H9 (cell line): ENCODE results near the gene NOL7. TPM values are rescaled to one million over a fixed set of nuclear protein-coding genes. Genes with fewer than 3 reads are reported as not detected.

Source experiments
- DNase-seq: peaks from one replicate; pipeline ENCODE4 v3.0.0-alpha.2; 2017
- H2AFZ ChIP-seq: one replicate; pipeline ENCODE4 v1.6.1; 2013; ENCODE audit warnings: mild to moderate bottlenecking, low read length, control low read depth, moderate library complexity
- H2AK5ac ChIP-seq: 2 replicates; pipeline ENCODE4 v1.6.1; 2013; ENCODE audit warnings: low read length, control low read depth, mixed read lengths; ENCODE audit not compliant: insufficient read length
- H2BK120ac ChIP-seq: one replicate; pipeline ENCODE4 v1.6.1; 2013; ENCODE audit warnings: low read depth, mild to moderate bottlenecking, low read length, control low read depth, inconsistent platforms; ENCODE audit not compliant: poor library complexity, severe bottlenecking
- H2BK12ac ChIP-seq: 2 replicates; pipeline ENCODE4 v1.6.1; 2013; ENCODE audit warnings: low read length, control low read depth, mixed read lengths, low read depth; ENCODE audit not compliant: insufficient read length
- H2BK15ac ChIP-seq: 2 replicates; pipeline ENCODE4 v1.6.1; 2013; ENCODE audit warnings: low read depth, low read length, control low read depth
- H2BK20ac ChIP-seq: one replicate; pipeline ENCODE4 v1.6.1; 2013; ENCODE audit warnings: low read depth, mild to moderate bottlenecking, low read length, control low read depth, inconsistent platforms; ENCODE audit not compliant: poor library complexity, severe bottlenecking
- H2BK5ac ChIP-seq: 2 replicates; pipeline ENCODE4 v1.6.1; 2013; ENCODE audit warnings: low read length, control low read depth, mixed read lengths; ENCODE audit not compliant: insufficient read length
- H3K14ac ChIP-seq: 2 replicates; pipeline ENCODE4 v1.6.1; 2013; ENCODE audit warnings: low read length, control low read depth; ENCODE audit not compliant: insufficient read depth
- H3K18ac ChIP-seq: 2 replicates; pipeline ENCODE4 v1.6.1; 2013; ENCODE audit warnings: low read depth, mild to moderate bottlenecking, mixed read lengths, low read length, control low read depth; ENCODE audit not compliant: insufficient read length
- H3K23ac ChIP-seq: 2 replicates; pipeline ENCODE4 v1.6.1; 2013; ENCODE audit warnings: low read length, control low read depth, mixed read lengths, low read depth; ENCODE audit not compliant: insufficient read length
- H3K23me2 ChIP-seq: 2 replicates; pipeline ENCODE4 v1.6.1; 2013; ENCODE audit warnings: low read depth, mild to moderate bottlenecking, mixed read lengths, low read length, control low read depth; ENCODE audit not compliant: insufficient read length, poor library complexity, severe bottlenecking
- H3K27ac ChIP-seq: 2 replicates; pipeline ENCODE4 v1.5.1; 2013; ENCODE audit warnings: low read length, control low read depth, mixed read lengths, low read depth; ENCODE audit not compliant: insufficient read length
- H3K27me3 ChIP-seq: 2 replicates; pipeline ENCODE4 v1.6.1; 2013; ENCODE audit warnings: low read length, control low read depth, inconsistent platforms; ENCODE audit not compliant: insufficient read depth
- H3K4ac ChIP-seq: 2 replicates; pipeline ENCODE4 v1.6.1; 2013; ENCODE audit warnings: low read depth, mild to moderate bottlenecking, control low read depth, inconsistent platforms, low read length, moderate library complexity
- H3K4me1 ChIP-seq: 2 replicates; pipeline ENCODE4 v1.6.1; 2013; ENCODE audit warnings: low read length, control low read depth, inconsistent platforms; ENCODE audit not compliant: insufficient read depth
- H3K4me2 ChIP-seq: 2 replicates; pipeline ENCODE4 v1.6.1; 2013; ENCODE audit warnings: low read length, control low read depth, mixed read lengths; ENCODE audit not compliant: insufficient read length, insufficient read depth
- H3K56ac ChIP-seq: 2 replicates; pipeline ENCODE4 v1.6.1; 2013; ENCODE audit warnings: low read depth, mild to moderate bottlenecking, mixed read lengths, low read length, control low read depth; ENCODE audit not compliant: insufficient read length
- H3K79me1 ChIP-seq: 2 replicates; pipeline ENCODE4 v1.6.1; 2013; ENCODE audit warnings: low read depth, mild to moderate bottlenecking, moderate library complexity, low read length, control low read depth, inconsistent platforms; ENCODE audit not compliant: insufficient read depth, poor library complexity, severe bottlenecking
- H3K79me2 ChIP-seq: 2 replicates; pipeline ENCODE4 v1.6.1; 2013; ENCODE audit warnings: low read length, control low read depth, inconsistent platforms; ENCODE audit not compliant: insufficient read depth
- H3K9ac ChIP-seq: 2 replicates; pipeline ENCODE4 v1.6.1; 2013; ENCODE audit warnings: low read length, control low read depth, mixed read lengths; ENCODE audit not compliant: insufficient read length; ENCODE audit errors: extremely low read depth
- H3K9me3 ChIP-seq: one replicate; pipeline ENCODE4 v1.6.1; 2013; ENCODE audit warnings: low read depth, low read length, inconsistent platforms; ENCODE audit not compliant: control insufficient read depth
- H3T11ph ChIP-seq: one replicate; pipeline ENCODE4 v1.6.1; 2013; ENCODE audit warnings: mild to moderate bottlenecking, low read length, control low read depth, inconsistent platforms
- H4K20me1 ChIP-seq: one replicate; pipeline ENCODE4 v1.6.1; 2013; ENCODE audit not compliant: control insufficient read depth, insufficient read length, insufficient read depth
- H4K5ac ChIP-seq: 2 replicates; pipeline ENCODE4 v1.6.1; 2013; ENCODE audit warnings: low read depth, mild to moderate bottlenecking, mixed read lengths, low read length, control low read depth; ENCODE audit not compliant: insufficient read length
- H4K8ac ChIP-seq: replicated peaks from 2 replicates; pipeline ENCODE4 v1.6.1; 2013; ENCODE audit warnings: low read length, control low read depth, mixed read lengths, low read depth; ENCODE audit not compliant: insufficient read length
- H4K91ac ChIP-seq: 2 replicates; pipeline ENCODE4 v1.6.1; 2013; ENCODE audit warnings: low read depth, mild to moderate bottlenecking, moderate library complexity, mixed read lengths, low read length, control low read depth; ENCODE audit not compliant: insufficient read length
- H3K27ac Mint-ChIP-seq, 3 experiments: 2 replicates in 2 of 3; 3 replicates in 1 of 3; pipeline ENCODE4 v1.8.0; 2020 to 2021; ENCODE audit warnings: mixed read lengths in 3 of 3, mild to moderate bottlenecking in 1 of 3, moderate library complexity in 1 of 3
- H3K27me3 Mint-ChIP-seq: 2 replicates; pipeline ENCODE4 v1.8.0; 2021; ENCODE audit warnings: low read depth, mild to moderate bottlenecking, moderate library complexity, mixed read lengths
- H3K36me3 Mint-ChIP-seq, 3 experiments: 2 replicates in 2 of 3; 3 replicates in 1 of 3; pipeline ENCODE4 v1.8.0; 2020 to 2021; ENCODE audit warnings: low read depth in 3 of 3, mixed read lengths in 3 of 3; ENCODE audit not compliant: insufficient read depth in 1 of 3
- H3K4me1 Mint-ChIP-seq, 2 experiments: 2 replicates each; pipeline ENCODE4 v1.8.0; 2020; ENCODE audit warnings: mixed read lengths in 2 of 2
- H3K4me3 Mint-ChIP-seq, 2 experiments: 2 replicates in 1 of 2; 3 replicates in 1 of 2; pipeline ENCODE4 v1.8.0; 2020 to 2021; ENCODE audit warnings: mild to moderate bottlenecking in 2 of 2, mixed read lengths in 2 of 2, moderate library complexity in 1 of 2
- H3K9me3 Mint-ChIP-seq, 2 experiments: 2 replicates in 1 of 2; 3 replicates in 1 of 2; pipeline ENCODE4 v1.8.0; 2020; ENCODE audit warnings: mild to moderate bottlenecking in 2 of 2, mixed read lengths in 2 of 2, moderate library complexity in 1 of 2
- WGBS: extraction: QIAGEN DNeasy Blood & Tissue Kit; methylation state at CpG from one replicate; pipeline ENCODE4 v1.1.7; 2013; ENCODE audit warnings: missing lambda C conversion rate, low lambda C conversion rate, mixed read lengths; ENCODE audit not compliant: insufficient read length; ENCODE audit errors: extremely low coverage; 5-methylcytosine and 5-hydroxymethylcytosine counted together
- total RNA-seq: library from RNA; stranded (reverse); gene quantifications from 2 replicates; pipeline ENCODE4 v1.2.1, GENCODE V29; 2021
- TF ChIP-seq, protein P1 (sequence below): fragments of 200-600 bp; sonication (generic); conservative IDR thresholded peaks from 3 replicates; pipeline ENCODE4 v1.8.0; 2021; ENCODE audit warnings: antibody characterized with exemption, mild to moderate bottlenecking

Gene NOL7
- total RNA-seq, 1 experiment from 2014 or later, result 72.1 TPM

DNA sequence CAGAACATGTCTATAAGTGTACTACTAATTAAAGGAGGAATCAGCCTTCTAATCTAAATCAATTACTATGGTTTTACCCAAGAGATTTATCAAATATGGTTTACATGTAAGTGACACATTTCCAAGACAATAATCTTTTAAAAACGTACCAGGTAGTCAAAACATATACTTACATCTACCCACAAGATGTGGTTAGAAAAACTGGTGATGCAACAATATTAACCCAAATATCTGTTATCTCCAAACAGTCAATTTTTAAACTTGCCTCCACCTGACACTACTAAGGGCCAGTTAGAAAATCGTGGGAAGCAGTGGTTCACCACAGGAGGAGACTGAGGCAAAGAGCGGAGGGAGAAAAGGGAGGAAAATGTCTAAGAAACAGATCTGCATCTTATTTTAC lies 28.0 kb downstream of the NOL7 start:
- Mint-ChIP-seq H3K4me1 (peaks cover 13 to 15% of the 10 kb centered on the region in 2 experiments), H3K9me3 (no peaks in the 10 kb centered on the region), H3K27ac (no peak overlapping the region; a peak in 1 of 7 replicates), H3K36me3 (peaks cover 4 to 30% (median 13%) of the 10 kb centered on the region in 3 experiments), H3K4me3 (no peak overlapping the region), H3K27me3 (no peaks in the 10 kb centered on the region)
- Histone ChIP-seq H3K9ac (no peak overlapping the region), H2AFZ (no peak overlapping the region), H3K56ac (no peak overlapping the region), H3K27me3 (no peaks in the 10 kb centered on the region), H2BK20ac (no peak overlapping the region), H3K9me3 (no peaks in the 10 kb centered on the region), H3K79me2 (no peaks in the 10 kb centered on the region), H2BK15ac (no peak overlapping the region), H4K91ac (no peak overlapping the region), H4K20me1 (no peaks in the 10 kb centered on the region), H2BK12ac (no peak overlapping the region), H2AK5ac (no peak overlapping the region), H3K27ac (no peak overlapping the region), H3T11ph (no peak overlapping the region), H2BK5ac (no peak overlapping the region), H3K14ac (no peak overlapping the region), H2BK120ac (no peak overlapping the region), H3K79me1 (no peaks in the 10 kb centered on the region), H3K23ac (no peak overlapping the region), H4K5ac (no peak overlapping the region), H3K23me2 (no peaks in the 10 kb centered on the region), H3K4me2 (no peak overlapping the region), H3K18ac (no peak overlapping the region), H3K4ac (no peak overlapping the region), H3K4me1 (no peaks in the 10 kb centered on the region; the same call in 1 of the 2 replicates), H4K8ac (no peak overlapping the region)
- TF ChIP-seq, protein P1, sequence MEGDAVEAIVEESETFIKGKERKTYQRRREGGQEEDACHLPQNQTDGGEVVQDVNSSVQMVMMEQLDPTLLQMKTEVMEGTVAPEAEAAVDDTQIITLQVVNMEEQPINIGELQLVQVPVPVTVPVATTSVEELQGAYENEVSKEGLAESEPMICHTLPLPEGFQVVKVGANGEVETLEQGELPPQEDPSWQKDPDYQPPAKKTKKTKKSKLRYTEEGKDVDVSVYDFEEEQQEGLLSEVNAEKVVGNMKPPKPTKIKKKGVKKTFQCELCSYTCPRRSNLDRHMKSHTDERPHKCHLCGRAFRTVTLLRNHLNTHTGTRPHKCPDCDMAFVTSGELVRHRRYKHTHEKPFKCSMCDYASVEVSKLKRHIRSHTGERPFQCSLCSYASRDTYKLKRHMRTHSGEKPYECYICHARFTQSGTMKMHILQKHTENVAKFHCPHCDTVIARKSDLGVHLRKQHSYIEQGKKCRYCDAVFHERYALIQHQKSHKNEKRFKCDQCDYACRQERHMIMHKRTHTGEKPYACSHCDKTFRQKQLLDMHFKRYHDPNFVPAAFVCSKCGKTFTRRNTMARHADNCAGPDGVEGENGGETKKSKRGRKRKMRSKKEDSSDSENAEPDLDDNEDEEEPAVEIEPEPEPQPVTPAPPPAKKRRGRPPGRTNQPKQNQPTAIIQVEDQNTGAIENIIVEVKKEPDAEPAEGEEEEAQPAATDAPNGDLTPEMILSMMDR, result no peak
- no CpG with 5 or more reads among the region's 3 CpGs for WGBS
- DNase-seq, result no peak
